PC-9 (cell line): ENCODE results near the gene PPP2R5B. TPM values are rescaled to one million over a fixed set of nuclear protein-coding genes. Genes with fewer than 3 reads are reported as not detected.

ENCODE experiments used
- BruUV-seq: library from RNA; stranded (reverse); fragments of 400-500 nt; replicated peaks from 2 replicates; lab custom pipeline; 2021; lab: Mats Ljungman, UMichigan
- CTCF ChIA-PET: fragments of 300-600 bp; sonication (Branson Sonifier 250); formaldehyde crosslinking; loops from one replicate; lab custom pipeline; 2022; ENCODE audit warnings: antibody characterized with exemption; lab: Charles Lee
- POLR2A ChIA-PET: fragments of 300-600 bp; sonication (Branson Sonifier 250); formaldehyde crosslinking; loops from one replicate; lab custom pipeline; 2022; ENCODE audit warnings: antibody characterized with exemption; ENCODE audit not compliant: unreplicated experiment; lab: Charles Lee
- DNase-seq, 2 experiments: peaks; one replicate each; pipeline versions ENCODE4 v3.0.0 to v3.0.0-alpha.2; 2015 to 2022; ENCODE audit warnings: mixed read lengths in 1 of 2
- H2AFZ ChIP-seq: fragments of 200-600 bp; sonication (generic); 2 replicates; pipeline ENCODE4 v1.8.1; 2017; ENCODE audit warnings: antibody characterized with exemption
- H3F3A ChIP-seq: fragments of 200-600 bp; sonication (generic); 2 replicates; pipeline ENCODE4 v1.8.1; 2017; ENCODE audit warnings: antibody characterized with exemption, mild to moderate bottlenecking, low read depth; ENCODE audit not compliant: insufficient read depth
- H3K27ac ChIP-seq: fragments of 200-600 bp; sonication (generic); 2 replicates; pipeline ENCODE4 v1.6.1; 2016; ENCODE audit warnings: mixed run types
- H3K27me3 ChIP-seq: fragments of 200-600 bp; sonication (generic); 2 replicates; pipeline ENCODE4 v1.6.1; 2016; ENCODE audit warnings: low read depth, mixed run types; ENCODE audit not compliant: insufficient read depth
- H3K36me3 ChIP-seq: fragments of 200-600 bp; sonication (generic); 2 replicates; pipeline ENCODE4 v1.6.1; 2016; ENCODE audit warnings: low read depth, mixed run types
- H3K4me1 ChIP-seq: fragments of 200-600 bp; sonication (generic); replicated peaks from 2 replicates; pipeline ENCODE4 v1.6.1; 2016; ENCODE audit warnings: mixed run types; ENCODE audit not compliant: insufficient read depth
- H3K4me2 ChIP-seq: fragments of 200-600 bp; sonication (generic); 2 replicates; pipeline ENCODE4 v1.6.1; 2017; ENCODE audit warnings: mixed run types
- H3K4me3 ChIP-seq: fragments of 200-600 bp; sonication (generic); 2 replicates; pipeline ENCODE4 v1.6.1; 2016; ENCODE audit warnings: mixed run types
- H3K79me2 ChIP-seq: fragments of 200-600 bp; sonication (generic); 2 replicates; pipeline ENCODE4 v1.6.1; 2017; ENCODE audit warnings: low read depth, mixed run types
- H3K9me2 ChIP-seq: fragments of 200-600 bp; sonication (generic); 2 replicates; pipeline ENCODE4 v1.8.1; 2017; ENCODE audit warnings: mild to moderate bottlenecking; ENCODE audit not compliant: insufficient read depth
- H3K9me3 ChIP-seq: fragments of 200-600 bp; sonication (generic); 2 replicates; pipeline ENCODE4 v1.8.1; 2016; ENCODE audit warnings: low read depth; ENCODE audit not compliant: insufficient read depth
- H4K20me1 ChIP-seq: fragments of 200-600 bp; sonication (generic); 2 replicates; pipeline ENCODE4 v1.8.1; 2017; ENCODE audit not compliant: insufficient read depth
- CTCF ChIP-seq: fragments of 200-600 bp; sonication (generic); conservative IDR thresholded peaks from 2 replicates; pipeline ENCODE4 v1.6.1; 2017; ENCODE audit warnings: mixed run types, antibody characterized with exemption, mild to moderate bottlenecking, moderate library complexity
- EZH2 ChIP-seq: fragments of 200-600 bp; sonication (generic); IDR thresholded peaks from 2 replicates; pipeline ENCODE4 v1.8.0; 2017; ENCODE audit warnings: antibody characterized with exemption, low read depth
- intact Hi-C: fragments of 100-400 bp; cut with micrococcal nuclease; formaldehyde crosslinking; loops from one replicate; pipeline ENCODE4 v1.10.0; 2022; ENCODE audit not compliant: unreplicated experiment
- total RNA-seq: library from RNA; stranded (reverse); gene quantifications from 2 replicates; pipeline ENCODE4 v1.2.3, GENCODE V29; 2021

Gene PPP2R5B
- total RNA-seq, 1 experiment from 2014 or later: 13.7 TPM

GRCh38 chr11:64878223-64878493 is 46.3 kb upstream of the PPP2R5B start:
- H3K4me2 ChIP-seq: peak overlapping the region; percentile 85
- H3K36me3 ChIP-seq: peaks cover 10% of the 10 kb centered on the region
- peaks cover 30% of the 10 kb centered on the region for H3F3A ChIP-seq
- ChIA-PET CTCF (interaction anchor here (0.7 to 2.6 kb wide), 5 partner anchors 16 to 30 kb away, joined by 3 to 23 read pairs (median 6); no protein-coding TSS in a partner anchor), POLR2A (interaction anchor here (0.6 to 2.1 kb wide), 3 partner anchors 22 to 190 kb away, joined by 3 to 22 read pairs (median 4); no protein-coding TSS in a partner anchor)
- H3K27me3 ChIP-seq: no peaks in the 10 kb centered on the region
- peak overlapping the region; percentile 68 for H3K4me3 ChIP-seq
- TF ChIP-seq EZH2 (no peak), CTCF (no peak)
- H3K9me3 ChIP-seq: no peaks in the 10 kb centered on the region
- H4K20me1 ChIP-seq: peaks cover 30% of the 10 kb centered on the region
- H3K9me2 ChIP-seq: no peaks in the 10 kb centered on the region
- DNase-seq: peak in 1 of 2 experiments; percentile 49
- peaks cover 28% of the 10 kb centered on the region for H3K4me1 ChIP-seq
- H3K27ac ChIP-seq: peak overlapping the region; percentile 69
- no TSS peak for BruUV-seq
- peaks cover 58% of the 10 kb centered on the region for H3K79me2 ChIP-seq
- peak overlapping the region; percentile 78 for H2AFZ ChIP-seq
- intact Hi-C loops: loop anchor here (2.0 to 5.0 kb wide), 2 partner anchors 36 to 67 kb away; partner anchors contain the start of genes CDC42BPG and MEN1

GRCh38 chr11:64878494-64879243 is 45.8 kb upstream of the PPP2R5B start, which contains the start of gene EHD1:
EHD1 (minus strand) TSS chr11:64878621; CDS start chr11:64878464, 157 bp downstream.
- Histone ChIP-seq H3F3A (peaks cover 30% of the 10 kb centered on the region), H3K4me1 (peaks cover 28% of the 10 kb centered on the region), H3K36me3 (peaks cover 6% of the 10 kb centered on the region; the same call in 1 of the 2 replicates), H2AFZ (peak within 1 kb of the TSS; percentile 78), H3K4me2 (peak within 1 kb of the TSS; percentile 85), H3K4me3 (peak within 1 kb of the TSS; percentile 98), H4K20me1 (peaks cover 25% of the 10 kb centered on the region), H3K9me2 (no peaks in the 10 kb centered on the region), H3K79me2 (peaks cover 53% of the 10 kb centered on the region), H3K27ac (peak within 1 kb of the TSS; percentile 80), H3K9me3 (no peaks in the 10 kb centered on the region), H3K27me3 (no peaks in the 10 kb centered on the region)
- peak; percentile 92 to 99 for DNase-seq
- TF ChIP-seq EZH2: no peak
- peak; percentile 39 for TF ChIP-seq CTCF
- ChIA-PET POLR2A (interaction anchor here (0.6 to 2.1 kb wide), 4 partner anchors 22 to 189 kb away, joined by 3 to 22 read pairs (median 5); no protein-coding TSS in a partner anchor), CTCF (interaction anchor here (0.7 to 0.9 kb wide), 3 partner anchors 15 to 24 kb away, joined by 3 to 7 read pairs (median 4); no protein-coding TSS in a partner anchor)
- BruUV-seq: TSS peak; percentile 65
- intact Hi-C loops: loop anchor here (2.0 to 5.0 kb wide), 2 partner anchors 36 to 68 kb away; partner anchors contain the start of genes CDC42BPG and MEN1

- H3K4me2 ChIP-seq: peak overlapping the region; percentile 83
- H3K4me1 ChIP-seq: peaks cover 28% of the 10 kb centered on the region
- POLR2A ChIA-PET: interaction anchor here (0.6 kb wide), 2 partner anchors 29 to 580 kb away, joined by 3 to 15 read pairs; no protein-coding TSS in a partner anchor
- CTCF ChIA-PET: interaction anchor here (0.5 to 0.6 kb wide), 2 partner anchors 36 to 455 kb away, joined by 3 read pairs; no protein-coding TSS in a partner anchor
- H3F3A ChIP-seq: peaks cover 30% of the 10 kb centered on the region
- peak overlapping the region; percentile 98 for H3K4me3 ChIP-seq
- H4K20me1 ChIP-seq: peaks cover 22% of the 10 kb centered on the region
- H3K79me2 ChIP-seq: peaks cover 46% of the 10 kb centered on the region
- H3K36me3 ChIP-seq: peaks cover 4% of the 10 kb centered on the region; the same call in 1 of the 2 replicates
- no peaks in the 10 kb centered on the region for H3K27me3 ChIP-seq
- peak overlapping the region; percentile 76 for H2AFZ ChIP-seq
- TF ChIP-seq EZH2: no peak
- no peak for TF ChIP-seq CTCF
- H3K9me2 ChIP-seq: no peaks in the 10 kb centered on the region
- H3K27ac ChIP-seq: peak overlapping the region; percentile 80
- no peak for DNase-seq
- BruUV-seq: no TSS peak
- intact Hi-C loops: loop anchor here (2.0 to 5.0 kb wide), 2 partner anchors 37 to 69 kb away; partner anchors contain the start of genes CDC42BPG and MEN1
- no peaks in the 10 kb centered on the region for H3K9me3 ChIP-seq
These were observed 45.1 kb upstream of the PPP2R5B start for GRCh38 chr11:64879244-64879900.
